ENCODE data around the gene C12orf50. TPM values are rescaled to one million over a fixed set of nuclear protein-coding genes. Genes with fewer than 3 reads are reported as not detected.

Gene C12orf50
- total and polyA plus RNA-seq, 11 donors: 0.06 to 0.10 (median 0.08) TPM; not detected in 8

- Histone ChIP-seq H3K36me3 (no peaks in the 10 kb centered on the region), H3K9me3 (peaks cover 0 to 4% (median 0%) of the 10 kb centered on the region in 12 donors), H3K4me1 (no peaks in the 10 kb centered on the region), H3K27me3 (no peaks in the 10 kb centered on the region), H3K27ac (no peak overlapping the region), H3K4me3 (no peak overlapping the region)
- 77 to 88% (median 83%) methylated on average over 3 of the region's 3 CpGs for WGBS, 4 donors
- intact Hi-C loops (cut with DNase I): no loop called here
- DNase-seq: no peak
- no peak for TF ChIP-seq CTCF (IDR thresholded peaks at IDR 0.05)
- no peak for TF ChIP-seq POLR2A (IDR thresholded peaks at IDR 0.05)
- ATAC-seq: no peak
Measured at GRCh38 chr12:87943762-87944161, 85.4 kb downstream of the C12orf50 start.

GRCh38 chr12:87943023-87943422, 86.2 kb downstream of the C12orf50 start:
- no peak for DNase-seq
- 62 to 79% (median 74%) methylated on average over 1 of the region's 1 CpG for WGBS, 4 donors
- intact Hi-C loops (cut with DNase I): no loop called here
- H3K27me3 ChIP-seq: no peaks in the 10 kb centered on the region
- TF ChIP-seq CTCF (IDR thresholded peaks at IDR 0.05): no peak
- TF ChIP-seq POLR2A (IDR thresholded peaks at IDR 0.05): no peak
- H3K4me3 ChIP-seq: no peak overlapping the region
- no peaks in the 10 kb centered on the region for H3K36me3 ChIP-seq
- no peak for ATAC-seq
- H3K27ac ChIP-seq: no peak overlapping the region
- H3K4me1 ChIP-seq: no peaks in the 10 kb centered on the region
- H3K9me3 ChIP-seq: peaks cover 0 to 4% (median 0%) of the 10 kb centered on the region in 12 donors

- ATAC-seq (no peak), DNase-seq (no peak)
- no peaks in the 10 kb centered on the region for H3K4me1 ChIP-seq
- H3K9me3 ChIP-seq: no peaks in the 10 kb centered on the region
- H3K27ac ChIP-seq: no peak overlapping the region
- no peak for TF ChIP-seq CTCF (IDR thresholded peaks at IDR 0.05)
- TF ChIP-seq POLR2A (IDR thresholded peaks at IDR 0.05): no peak
- H3K4me3 ChIP-seq: no peak overlapping the region
- no peaks in the 10 kb centered on the region for H3K27me3 ChIP-seq
- intact Hi-C loops (cut with DNase I): no loop called here
- H3K36me3 ChIP-seq: no peaks in the 10 kb centered on the region
Measured at GRCh38 chr12:87939182-87939581, 90.0 kb downstream of the C12orf50 start.

GRCh38 chr12:87935216-87935615, 94.0 kb downstream of the C12orf50 start:
- no peak for ATAC-seq
- DNase-seq: no peak

More at GRCh38 chr12:87935216-87935615, 94.0 kb downstream of the C12orf50 start:
- H3K4me3 ChIP-seq: no peak overlapping the region
- no peaks in the 10 kb centered on the region for H3K4me1 ChIP-seq
- H3K9me3 ChIP-seq: no peaks in the 10 kb centered on the region
- H3K27me3 ChIP-seq: no peaks in the 10 kb centered on the region
- H3K36me3 ChIP-seq: no peaks in the 10 kb centered on the region
- H3K27ac ChIP-seq: no peak overlapping the region
- intact Hi-C loops (cut with DNase I): no loop called here
- TF ChIP-seq POLR2A (IDR thresholded peaks at IDR 0.05): no peak
- no peak for TF ChIP-seq CTCF (IDR thresholded peaks at IDR 0.05)
